Neural cell (in vitro differentiated cells): ENCODE measurements around the gene LRRC8D. TPM values are rescaled to one million over a fixed set of nuclear protein-coding genes. Genes with fewer than 3 reads are reported as not detected.
A peak's percentile ranks its signal among the peaks of the same experiment; 100 is the strongest.

Experiments
- H2AFZ ChIP-seq: fragments of 200-600, 300-800 bp; sonication (generic), shearing (Covaris generic); 2 replicates; pipeline ENCODE4 v1.6.0; 2014; ENCODE audit warnings: low read depth, mild to moderate bottlenecking, antibody characterized with exemption, low read length, moderate library complexity
- H3F3A ChIP-seq: fragments of 200-600 bp; shearing (Covaris generic); 2 replicates; pipeline ENCODE4 v1.6.1; 2016; ENCODE audit warnings: mild to moderate bottlenecking, moderate library complexity, mixed read lengths, antibody characterized with exemption, low read length; ENCODE audit not compliant: insufficient read depth, poor library complexity, severe bottlenecking
- H3K27ac ChIP-seq: fragments of 200-600, 300-800 bp; sonication (generic), shearing (Covaris generic); 2 replicates; pipeline ENCODE4 v1.5.1; 2014; ENCODE audit warnings: mild to moderate bottlenecking, low read length, moderate library complexity
- H3K27me3 ChIP-seq: fragments of 300-800, 200-600 bp; sonication (generic), shearing (Covaris generic); 2 replicates; pipeline ENCODE4 v1.6.0; 2014; ENCODE audit warnings: mild to moderate bottlenecking, low read depth, low read length, moderate library complexity; ENCODE audit not compliant: insufficient read depth
- H3K36me3 ChIP-seq: fragments of 300-800, 200-600 bp; sonication (generic), shearing (Covaris generic); 2 replicates; pipeline ENCODE4 v1.5.1; 2014; ENCODE audit warnings: mild to moderate bottlenecking, antibody characterized with exemption, low read length, moderate library complexity; ENCODE audit not compliant: insufficient read depth
- H3K4me2 ChIP-seq: fragments of 300-800, 200-600 bp; sonication (generic), shearing (Covaris generic); 2 replicates; pipeline ENCODE4 v1.6.0; 2014; ENCODE audit warnings: mild to moderate bottlenecking, low read length
- H3K4me3 ChIP-seq: fragments of 300-800, 200-600 bp; sonication (generic), shearing (Covaris generic); 2 replicates; pipeline ENCODE4 v1.5.1; 2014; ENCODE audit warnings: mild to moderate bottlenecking, low read length, moderate library complexity
- H3K79me2 ChIP-seq: fragments of 200-600 bp; shearing (Covaris generic); replicated peaks from 2 replicates; pipeline ENCODE4 v1.6.0; 2014; ENCODE audit warnings: mild to moderate bottlenecking, low read length, moderate library complexity; ENCODE audit not compliant: insufficient read depth
- H3K9ac ChIP-seq: fragments of 300-800, 200-600 bp; sonication (generic), shearing (Covaris generic); 2 replicates; pipeline ENCODE4 v1.6.1; 2016; ENCODE audit warnings: mild to moderate bottlenecking, low read length, mixed read lengths
- H3K9me2 ChIP-seq: fragments of 200-600 bp; shearing (Covaris generic); 2 replicates; pipeline ENCODE4 v1.6.1; 2016; ENCODE audit warnings: mild to moderate bottlenecking, low read length, mixed read lengths; ENCODE audit not compliant: insufficient read depth
- H3K9me3 ChIP-seq: fragments of 200-600, 300-800 bp; sonication (generic), shearing (Covaris generic); 2 replicates; pipeline ENCODE4 v1.6.1; 2016; ENCODE audit warnings: mild to moderate bottlenecking, mixed run types, low read length, moderate library complexity, mixed read lengths
- H4K20me1 ChIP-seq: fragments of 200-600 bp; shearing (Covaris generic); 2 replicates; pipeline ENCODE4 v1.6.1; 2016; ENCODE audit warnings: mild to moderate bottlenecking, mixed run types; ENCODE audit not compliant: insufficient read depth
- CTCF ChIP-seq: fragments of 450-650 bp; IDR thresholded peaks from 2 replicates; pipeline ENCODE4 v1.5.1; 2014; ENCODE audit warnings: antibody characterized with exemption, mild to moderate bottlenecking, moderate library complexity; ENCODE audit not compliant: poor library complexity, severe bottlenecking
- EP300 ChIP-seq: fragments of 450-650 bp; conservative IDR thresholded peaks from 2 replicates; pipeline ENCODE4 v1.6.1; 2014; ENCODE audit warnings: antibody characterized with exemption, mild to moderate bottlenecking, moderate library complexity; ENCODE audit not compliant: poor library complexity, severe bottlenecking
- EZH2 ChIP-seq: fragments of 200-600, 300-800 bp; shearing (Covaris generic), sonication (generic); IDR thresholded peaks from 2 replicates; pipeline ENCODE4 v1.6.1; 2014; ENCODE audit warnings: antibody characterized with exemption, low read length, borderline replicate concordance, mild to moderate bottlenecking; ENCODE audit not compliant: insufficient read depth, poor library complexity, severe bottlenecking
- MXI1 ChIP-seq: fragments of 450-650 bp; conservative IDR thresholded peaks from 2 replicates; pipeline ENCODE4 v1.6.1; 2014; ENCODE audit warnings: antibody characterized with exemption, mild to moderate bottlenecking; ENCODE audit not compliant: poor library complexity, severe bottlenecking
- POLR2AphosphoS5 ChIP-seq: IDR thresholded peaks from 2 replicates; pipeline ENCODE4 v1.6.1; 2012
- RAD21 ChIP-seq: fragments of 450-650 bp; conservative IDR thresholded peaks from 2 replicates; pipeline ENCODE4 v1.6.1; 2014; ENCODE audit warnings: antibody characterized with exemption, mild to moderate bottlenecking, moderate library complexity
- REST ChIP-seq: IDR thresholded peaks from 2 replicates; pipeline ENCODE4 v1.6.1; 2012; ENCODE audit warnings: borderline replicate concordance
- SMC3 ChIP-seq: fragments of 450-650 bp; conservative IDR thresholded peaks from 2 replicates; pipeline ENCODE4 v1.6.1; 2014; ENCODE audit warnings: antibody characterized with exemption, mild to moderate bottlenecking, moderate library complexity; ENCODE audit not compliant: poor library complexity
- TAF1 ChIP-seq: IDR thresholded peaks from 2 replicates; pipeline ENCODE4 v1.6.1; 2012; ENCODE audit warnings: low read depth
- polyA plus RNA-seq: library from polyadenylated mRNA; depleted of rRNA; stranded (reverse); fragments of >200 nt; gene quantifications from 2 replicates; pipeline ENCODE4 v1.2.3, GENCODE V29; 2014

Gene LRRC8D
- polyA plus RNA-seq, 1 donor from 2014 or later, result 43.7 TPM

GRCh38 chr1:89816366-89816765 is 4.5 kb upstream of the LRRC8D start:
- no peaks in the 10 kb centered on the region for H4K20me1 ChIP-seq
- H3F3A ChIP-seq, result no peaks in the 10 kb centered on the region
- H3K4me2 ChIP-seq, result no peak overlapping the region
- H3K9me3 ChIP-seq, result no peaks in the 10 kb centered on the region
- H3K9me2 ChIP-seq, result no peaks in the 10 kb centered on the region
- peaks cover 9% of the 10 kb centered on the region for H3K79me2 ChIP-seq
- no peaks in the 10 kb centered on the region for H3K27me3 ChIP-seq
- TF ChIP-seq EP300 (no peak), CTCF (no peak), TAF1 (no peak), POLR2AphosphoS5 (no peak), SMC3 (no peak), MXI1 (no peak), RAD21 (no peak), REST (no peak), EZH2 (no peak)
- no peak overlapping the region for H3K9ac ChIP-seq
- H3K4me3 ChIP-seq, result no peak overlapping the region
- H3K36me3 ChIP-seq, result no peaks in the 10 kb centered on the region
- no peak overlapping the region for H3K27ac ChIP-seq
- H2AFZ ChIP-seq, result no peak overlapping the region

DNA sequence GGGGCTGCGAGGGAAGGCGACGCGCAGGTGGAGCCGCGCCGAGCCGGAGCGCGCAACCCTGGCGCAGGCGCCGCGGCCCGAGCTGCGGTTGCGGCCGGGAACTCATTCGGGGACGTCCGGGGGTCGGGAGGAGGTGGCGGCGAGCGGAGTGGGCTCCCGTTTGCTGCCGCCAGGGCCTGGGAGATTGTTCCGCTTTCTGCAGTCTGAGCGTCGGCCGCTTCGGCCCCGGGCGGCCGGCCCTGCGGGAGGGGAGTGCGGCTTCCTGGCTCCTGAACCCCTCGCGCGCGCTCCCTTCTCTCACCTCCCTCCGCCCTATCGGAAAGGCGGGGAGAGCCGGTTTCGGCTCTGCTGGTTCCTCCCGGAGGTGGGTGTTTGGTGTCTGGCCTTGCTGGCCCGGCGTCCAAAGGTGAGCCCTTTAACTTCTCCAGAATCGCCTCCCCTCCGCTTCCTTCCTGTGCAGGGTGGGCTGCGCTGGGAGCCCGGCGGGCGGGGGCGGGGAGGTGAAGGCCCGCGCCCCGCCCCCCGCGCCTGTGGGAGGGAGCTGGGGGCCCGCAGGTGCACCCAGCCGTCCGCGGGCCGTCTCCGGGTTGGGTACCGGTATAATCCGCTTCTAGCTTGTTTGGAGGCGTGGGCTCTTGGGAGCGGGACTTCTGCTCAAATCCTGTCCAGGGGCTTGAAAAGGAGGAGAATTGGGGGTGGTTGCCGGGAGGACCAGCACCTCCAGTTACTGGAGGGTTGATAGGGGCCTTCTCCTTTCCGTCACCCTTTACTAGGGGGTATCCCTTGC is 683 bp downstream of the LRRC8D start:
- H3K9ac ChIP-seq, result peak overlapping the region; percentile 93
- H3K79me2 ChIP-seq, result peaks cover 56% of the 10 kb centered on the region

More for the DNA sequence above, 683 bp downstream of the LRRC8D start:
- H3K36me3 ChIP-seq, result no peaks in the 10 kb centered on the region
- H3K9me3 ChIP-seq, result no peaks in the 10 kb centered on the region
- TF ChIP-seq RAD21, result no peak
- no peak for TF ChIP-seq EP300
- no peak for TF ChIP-seq MXI1
- TF ChIP-seq POLR2AphosphoS5, result peak; percentile 22
- TF ChIP-seq REST, result peak; percentile 6
- peak; percentile 11 for TF ChIP-seq CTCF
- no peaks in the 10 kb centered on the region for H3K9me2 ChIP-seq
- H3F3A ChIP-seq, result no peaks in the 10 kb centered on the region
- H3K27me3 ChIP-seq, result no peaks in the 10 kb centered on the region
- peak overlapping the region; percentile 60 for H2AFZ ChIP-seq
- no peaks in the 10 kb centered on the region for H4K20me1 ChIP-seq
- peak overlapping the region; percentile 70 for H3K4me2 ChIP-seq
- peak overlapping the region; percentile 82 for H3K27ac ChIP-seq
- H3K4me3 ChIP-seq, result peak overlapping the region; percentile 72
